AG04450 (cell line): ENCODE results near the gene SPTBN5. TPM values are rescaled to one million over a fixed set of nuclear protein-coding genes. Genes with fewer than 3 reads are reported as not detected.

Source experiments
- CTCF ChIA-PET: fragments of 300-600, 350-600 bp; formaldehyde crosslinking; extraction: SDS; loops from one replicate; lab custom pipeline; 2022; ENCODE audit warnings: antibody characterized with exemption, inconsistent platforms; lab: Charles Lee
- POLR2A ChIA-PET: fragments of 350-600 bp; formaldehyde crosslinking; extraction: SDS; loops from one replicate; lab custom pipeline; 2021; ENCODE audit warnings: antibody characterized with exemption, inconsistent platforms; lab: Yijun Ruan, JAX
- DNase-seq: peaks from one replicate; pipeline ENCODE4 v3.0.0-alpha.2; 2011; ENCODE audit warnings: low read depth, low spot score
- H3K27ac ChIP-seq: one replicate; pipeline ENCODE4 v1.5.1; 2012; ENCODE audit warnings: low read depth, low read length, control low read depth
- H3K27me3 ChIP-seq: one replicate; pipeline ENCODE4 v1.6.0; 2012; ENCODE audit warnings: low read length; ENCODE audit not compliant: control insufficient read depth, insufficient read depth
- H3K4me3 ChIP-seq: 2 replicates; pipeline ENCODE4 v1.5.1; 2011; ENCODE audit warnings: mild to moderate bottlenecking, low read depth, low read length, control low read depth
- H3K9me3 ChIP-seq: 2 replicates; pipeline ENCODE4 v1.5.1; 2012; ENCODE audit warnings: low read length; ENCODE audit not compliant: control insufficient read depth, insufficient read depth
- polyA plus RNA-seq: library from polyadenylated mRNA; depleted of rRNA; stranded (reverse); fragments of >200 nt; gene quantifications from 2 replicates; pipeline ENCODE4 v1.2.3, GENCODE V29; 2011
- TF ChIP-seq, protein P1 (sequence below): IDR thresholded peaks from 2 replicates; pipeline ENCODE4 v1.5.1; 2011; ENCODE audit warnings: low read depth, low read length, control low read depth, inconsistent platforms

The SPTBN5 gene
- polyA plus RNA-seq, 1 experiment, result 0.14 TPM

DNA sequence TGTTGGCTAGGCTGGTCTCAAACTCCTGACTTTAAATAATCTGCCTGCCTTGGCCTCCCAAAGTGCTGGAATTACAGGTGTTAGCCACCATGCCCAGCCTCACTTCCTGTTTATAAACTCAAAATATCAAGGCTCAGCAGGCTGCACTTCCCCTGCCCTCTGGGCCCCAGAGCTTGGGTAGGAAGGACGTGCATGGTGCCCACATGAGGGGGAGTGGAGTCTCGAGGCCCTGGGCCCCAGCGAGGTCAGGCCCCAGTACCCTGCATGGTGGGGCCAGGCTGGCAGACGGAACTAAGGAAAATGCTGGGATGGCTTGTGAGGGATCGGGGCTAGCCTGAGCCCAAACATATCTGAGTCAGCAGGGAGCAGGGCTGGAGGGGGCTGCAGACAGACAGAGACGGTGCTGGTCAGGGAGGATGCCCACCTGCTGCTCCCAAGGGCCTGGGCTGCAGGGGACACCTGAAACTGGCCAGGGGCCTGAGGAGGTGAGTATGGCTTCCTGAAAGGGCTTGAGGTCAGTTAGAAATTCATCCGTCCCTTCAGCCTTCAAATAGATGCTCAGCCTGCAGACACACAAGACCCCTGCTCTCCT is 5.1 kb downstream of the SPTBN5 start:
- H3K27me3 ChIP-seq, result no peaks in the 10 kb centered on the region
- no peak for DNase-seq

DNA sequence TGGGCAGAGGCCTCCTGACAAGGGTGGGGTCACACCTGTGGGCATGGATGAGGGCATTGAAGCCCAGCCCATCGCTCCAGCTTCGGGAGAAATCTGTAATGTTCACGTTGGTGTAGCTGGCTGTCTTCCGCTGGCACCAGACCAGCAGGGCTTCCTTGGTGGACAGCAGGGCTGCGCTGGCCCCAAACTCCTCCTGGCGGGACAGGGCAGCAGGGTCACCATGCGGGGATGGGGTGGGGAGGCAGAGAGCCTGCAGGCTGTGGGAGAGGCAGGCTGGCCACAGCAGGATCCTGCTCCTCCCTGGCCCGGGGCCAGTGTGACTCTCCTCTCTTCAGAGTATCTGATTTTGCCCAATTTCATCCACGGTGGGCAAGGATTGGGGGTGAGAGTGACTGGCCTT is 6.0 kb downstream of the SPTBN5 start:
- Histone ChIP-seq H3K9me3 (no peaks in the 10 kb centered on the region; the same call in 1 of the 2 replicates), H3K4me3 (no peak overlapping the region), H3K27ac (no peak overlapping the region), H3K27me3 (no peaks in the 10 kb centered on the region)
- POLR2A ChIA-PET, result no interaction called here
- CTCF ChIA-PET, result no interaction called here
- TF ChIP-seq, protein P1, sequence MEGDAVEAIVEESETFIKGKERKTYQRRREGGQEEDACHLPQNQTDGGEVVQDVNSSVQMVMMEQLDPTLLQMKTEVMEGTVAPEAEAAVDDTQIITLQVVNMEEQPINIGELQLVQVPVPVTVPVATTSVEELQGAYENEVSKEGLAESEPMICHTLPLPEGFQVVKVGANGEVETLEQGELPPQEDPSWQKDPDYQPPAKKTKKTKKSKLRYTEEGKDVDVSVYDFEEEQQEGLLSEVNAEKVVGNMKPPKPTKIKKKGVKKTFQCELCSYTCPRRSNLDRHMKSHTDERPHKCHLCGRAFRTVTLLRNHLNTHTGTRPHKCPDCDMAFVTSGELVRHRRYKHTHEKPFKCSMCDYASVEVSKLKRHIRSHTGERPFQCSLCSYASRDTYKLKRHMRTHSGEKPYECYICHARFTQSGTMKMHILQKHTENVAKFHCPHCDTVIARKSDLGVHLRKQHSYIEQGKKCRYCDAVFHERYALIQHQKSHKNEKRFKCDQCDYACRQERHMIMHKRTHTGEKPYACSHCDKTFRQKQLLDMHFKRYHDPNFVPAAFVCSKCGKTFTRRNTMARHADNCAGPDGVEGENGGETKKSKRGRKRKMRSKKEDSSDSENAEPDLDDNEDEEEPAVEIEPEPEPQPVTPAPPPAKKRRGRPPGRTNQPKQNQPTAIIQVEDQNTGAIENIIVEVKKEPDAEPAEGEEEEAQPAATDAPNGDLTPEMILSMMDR, result no peak
- DNase-seq, result no peak

More for the DNA sequence above, 5.1 kb downstream of the SPTBN5 start:
- CTCF ChIA-PET, result no interaction called here
- POLR2A ChIA-PET, result no interaction called here
- H3K9me3 ChIP-seq, result no peaks in the 10 kb centered on the region; the same call in 1 of the 2 replicates
- TF ChIP-seq, protein P1, result no peak
- H3K4me3 ChIP-seq, result no peak overlapping the region
- H3K27ac ChIP-seq, result no peak overlapping the region

DNA sequence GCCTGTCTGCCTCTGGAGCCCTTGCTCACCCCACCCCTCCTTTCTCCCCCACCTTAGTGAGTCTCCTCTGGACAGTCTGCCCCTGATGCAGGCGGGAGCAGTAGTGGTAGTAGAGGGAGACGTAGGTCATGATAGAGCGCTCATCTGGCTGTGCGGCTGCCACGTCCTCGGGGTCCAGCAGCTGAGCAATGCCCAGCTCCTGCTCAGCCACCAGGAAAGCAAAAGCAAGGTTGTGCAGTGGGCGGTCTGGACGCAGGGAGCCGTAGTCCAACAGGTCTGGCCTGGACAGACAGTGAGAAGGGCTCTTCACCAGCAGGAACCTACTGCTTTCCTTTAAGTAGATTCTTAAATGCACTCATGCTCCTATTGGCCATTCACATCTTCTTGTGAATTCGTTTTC is 6.7 kb downstream of the SPTBN5 start:
- TF ChIP-seq, protein P1, result no peak
- Histone ChIP-seq H3K27ac (no peak overlapping the region), H3K4me3 (no peak overlapping the region), H3K27me3 (peaks cover 2% of the 10 kb centered on the region), H3K9me3 (no peaks in the 10 kb centered on the region; the same call in 1 of the 2 replicates)
- CTCF ChIA-PET, result interaction anchor here (0.8 kb wide), 1 partner anchor 18 kb away, joined by 3 read pairs; no protein-coding TSS in a partner anchor
- POLR2A ChIA-PET, result no interaction called here
- no peak for DNase-seq

GRCh38 chr15:41886741-41887140 is 7.1 kb downstream of the SPTBN5 start:
- Histone ChIP-seq H3K27ac (no peak overlapping the region), H3K9me3 (no peaks in the 10 kb centered on the region; the same call in 1 of the 2 replicates), H3K27me3 (peaks cover 3% of the 10 kb centered on the region), H3K4me3 (no peak overlapping the region)
- CTCF ChIA-PET, result interaction anchor here (0.8 kb wide), 1 partner anchor 18 kb away, joined by 3 read pairs; no protein-coding TSS in a partner anchor
- TF ChIP-seq, protein P1, result no peak
- DNase-seq, result no peak
- POLR2A ChIA-PET, result no interaction called here

- TF ChIP-seq, protein P1, result no peak
- CTCF ChIA-PET, result no interaction called here
- H3K9me3 ChIP-seq, result no peaks in the 10 kb centered on the region; the same call in 1 of the 2 replicates
- no peak overlapping the region for H3K27ac ChIP-seq
- POLR2A ChIA-PET, result no interaction called here
- H3K4me3 ChIP-seq, result no peak overlapping the region
- H3K27me3 ChIP-seq, result peaks cover 8% of the 10 kb centered on the region
- DNase-seq, result no peak
These were observed 8.0 kb downstream of the SPTBN5 start for GRCh38 chr15:41885841-41886240.
